GM12878 (cell line): ENCODE results near the gene GNB5. TPM values are rescaled to one million over a fixed set of nuclear protein-coding genes. Genes with fewer than 3 reads are reported as not detected.

Experiments used
- ATAC-seq: fragments of 200-7000 bp; cut with Tn5 transposase; 3 replicates; pipeline ENCODE4 v1.9.1; 2020; ENCODE audit warnings: mild to moderate bottlenecking, moderate library complexity
- BruUV-seq: library from RNA; stranded (reverse); fragments of 400-500 nt; replicated peaks from 2 replicates; lab custom pipeline; 2021; lab: Mats Ljungman, UMichigan
- CTCF ChIA-PET: fragments of 300-600 bp; sonication (Branson Sonifier 250); formaldehyde crosslinking; extraction: SDS; loops from one replicate; lab custom pipeline; 2021; ENCODE audit warnings: inconsistent platforms; lab: Yijun Ruan, JAX
- POLR2A ChIA-PET: fragments of 350-600 bp; formaldehyde crosslinking; extraction: SDS; loops from one replicate; lab custom pipeline; 2021; ENCODE audit warnings: inconsistent platforms; lab: Charles Lee
- RAD21 ChIA-PET: fragments of 300-600 bp; sonication (Branson Sonifier 250); formaldehyde crosslinking; loops from one replicate; lab custom pipeline; 2023; ENCODE audit warnings: antibody characterized with exemption; ENCODE audit not compliant: unreplicated experiment; lab: Charles Lee
- SMC1A ChIA-PET: fragments of 300-600 bp; sonication (Branson Sonifier 250); formaldehyde crosslinking; loops from one replicate; lab custom pipeline; 2023; ENCODE audit not compliant: unreplicated experiment, uncharacterized antibody; lab: Charles Lee
- DNase-seq: peaks from one replicate; pipeline ENCODE4 v3.0.0-alpha.2; 2011; ENCODE audit warnings: low read depth, low spot score
- FAIRE-seq: peaks from 3 replicates; lab custom pipeline; 2011; peaks lifted over from hg19 to GRCh38; lab: Jason Lieb, UNC
- H2AFZ ChIP-seq: 2 replicates; pipeline ENCODE4 v1.6.0; 2011; ENCODE audit warnings: low read depth, low read length, control low read depth; ENCODE audit not compliant: control insufficient read depth
- H3K27ac ChIP-seq: 2 replicates; pipeline ENCODE4 v1.5.1; 2011; ENCODE audit warnings: control low read depth; ENCODE audit not compliant: control insufficient read depth, insufficient read depth
- H3K27me3 ChIP-seq, 2 experiments: replicated peaks in 1 of 2; 2 replicates each; pipeline versions ENCODE4 v1.6.0 to v1.6.1; 2011; ENCODE audit warnings: low read length in 1 of 2; ENCODE audit not compliant: control insufficient read depth in 2 of 2, insufficient read depth in 2 of 2
- H3K36me3 ChIP-seq, 2 experiments: 2 replicates each; pipeline ENCODE4 v1.5.1; 2011; ENCODE audit warnings: low read length in 1 of 2; ENCODE audit not compliant: control insufficient read depth in 2 of 2, insufficient read depth in 2 of 2
- H3K4me1 ChIP-seq: 2 replicates; pipeline ENCODE4 v1.6.1; 2011; ENCODE audit warnings: mild to moderate bottlenecking, low read length, moderate library complexity, mixed read lengths; ENCODE audit not compliant: control insufficient read depth, insufficient read depth
- H3K4me2 ChIP-seq: 2 replicates; pipeline ENCODE4 v1.6.0; 2011; ENCODE audit warnings: control low read depth; ENCODE audit not compliant: control insufficient read depth, insufficient read depth
- H3K4me3 ChIP-seq: fragments of 200-600 bp; sonication (generic); 2 replicates; pipeline ENCODE4 v1.5.1; 2016
- H3K79me2 ChIP-seq: 2 replicates; pipeline ENCODE4 v1.6.0; 2011; ENCODE audit warnings: low read length; ENCODE audit not compliant: control insufficient read depth, insufficient read depth
- H3K9ac ChIP-seq: 2 replicates; pipeline ENCODE4 v1.8.0; 2011; ENCODE audit warnings: low read length, control low read depth, mixed read lengths; ENCODE audit not compliant: control insufficient read depth, insufficient read depth
- H3K9me3 ChIP-seq: replicated peaks from 3 replicates; pipeline ENCODE4 v1.5.1; 2011; ENCODE audit warnings: mild to moderate bottlenecking, low read length; ENCODE audit not compliant: control insufficient read depth, insufficient read depth
- H4K20me1 ChIP-seq: 2 replicates; pipeline ENCODE4 v1.6.0; 2011; ENCODE audit not compliant: control insufficient read depth, insufficient read depth
- CREB1 ChIP-seq: IDR thresholded peaks from 2 replicates; pipeline ENCODE4 v1.6.1; 2012; ENCODE audit warnings: low read depth, mild to moderate bottlenecking, inconsistent platforms
- EED ChIP-seq: sonication (generic); IDR thresholded peaks from 2 replicates; pipeline ENCODE4 v1.6.1; 2016; ENCODE audit warnings: antibody characterized with exemption, low read depth
- ESRRA ChIP-seq: IDR thresholded peaks from 2 replicates; pipeline ENCODE4 v1.6.1; 2012; ENCODE audit warnings: mild to moderate bottlenecking, low read length, improper control_type of control experiment
- NR2C1 ChIP-seq: fragments of 450-650 bp; IDR thresholded peaks from 2 replicates; pipeline ENCODE4 v1.6.1; 2017; ENCODE audit warnings: antibody characterized with exemption, mild to moderate bottlenecking, moderate library complexity
- POLR2AphosphoS2 ChIP-seq: IDR thresholded peaks from 2 replicates; pipeline ENCODE4 v1.6.1; 2011; ENCODE audit warnings: low read depth, mild to moderate bottlenecking, low read length, improper control_type of control experiment, moderate library complexity
- POLR2AphosphoS5 ChIP-seq: IDR thresholded peaks from 2 replicates; pipeline ENCODE4 v1.6.1; 2011; ENCODE audit warnings: mild to moderate bottlenecking, low read length, inconsistent platforms
- RCOR1 ChIP-seq: conservative IDR thresholded peaks from 2 replicates; pipeline ENCODE4 v1.6.1; 2012; ENCODE audit warnings: low read depth, low read length, improper control_type of control experiment
- SMAD1 ChIP-seq: fragments of 450-650 bp; IDR thresholded peaks from 2 replicates; pipeline ENCODE4 v1.6.1; 2018; ENCODE audit warnings: mild to moderate bottlenecking, low read depth; ENCODE audit not compliant: partially characterized antibody
- STAT1 ChIP-seq: fragments of 450-650 bp; conservative IDR thresholded peaks from 2 replicates; pipeline ENCODE4 v1.6.1; 2014; ENCODE audit warnings: antibody characterized with exemption, mild to moderate bottlenecking
- ZBED1 ChIP-seq: IDR thresholded peaks from 2 replicates; pipeline ENCODE4 v1.6.1; 2016; ENCODE audit warnings: borderline replicate concordance
- ZNF207 ChIP-seq: fragments of 450-650 bp; IDR thresholded peaks from 2 replicates; pipeline ENCODE4 v1.6.1; 2014; ENCODE audit warnings: antibody characterized with exemption, mild to moderate bottlenecking, borderline replicate concordance
- ZSCAN29 ChIP-seq: fragments of 450-650 bp; IDR thresholded peaks from 2 replicates; pipeline ENCODE4 v1.6.1; 2017; ENCODE audit warnings: mild to moderate bottlenecking, moderate library complexity
- WGBS: methylation state at CpG from one replicate; pipeline ENCODE4 v1.1.6; 2016; ENCODE audit warnings: low lambda C conversion rate; ENCODE audit not compliant: insufficient replicate concordance, insufficient coverage; ENCODE audit errors: missing lambda C conversion rate; 5-methylcytosine and 5-hydroxymethylcytosine counted together
- in situ Hi-C: fragments of 300-500 bp; cut with MboI; formaldehyde crosslinking; loops from 9 replicates; pipeline ENCODE4 v1.14.3; 2018; ENCODE audit warnings: mixed read lengths
- intact Hi-C: fragments of 100-400 bp; cut with micrococcal nuclease; formaldehyde crosslinking; loops from one replicate; pipeline ENCODE4 v1.14.2; 2022; ENCODE audit not compliant: unreplicated experiment
- polyA plus RNA-seq, 11 experiments: library from polyadenylated mRNA; depleted of rRNA in 4 of 11; unstranded in 6 of 11; stranded (reverse) in 5 of 11; fragments of >200 nt; fragmentation: Nextera tagmentation in 4 of 11; fragmentation: Illumina TruSeq in 1 of 11; extraction: Ambion mirVana in 4 of 11; extraction: Trizol in 1 of 11; gene quantifications; 1 replicate in 1 of 11; 2 replicates in 10 of 11; pipeline versions ENCODE4 v1.2.1 to v1.2.3, GENCODE V29; 2011 to 2016; ENCODE audit warnings: inconsistent platforms in 2 of 11, missing spikeins in 2 of 11, low read depth in 1 of 11
- total RNA-seq, 4 experiments: library from RNA; depleted of rRNA in 3 of 4; stranded (reverse); fragments of >200 nt in 3 of 4; fragmentation: Illumina TruSeq in 1 of 4; extraction: Trizol in 1 of 4; gene quantifications; 2 replicates each; pipeline versions ENCODE4 v1.2.1 to v1.2.3, GENCODE V29; 2013 to 2021
- TF ChIP-seq, protein P1 (sequence below): fragments of 450-650 bp; formaldehyde crosslinking; IDR thresholded peaks from 2 replicates; pipeline ENCODE4 v1.5.0; 2022; ENCODE audit warnings: mild to moderate bottlenecking, missing genetic modification characterization

Gene GNB5
- total and polyA plus RNA-seq, 10 of the 15 experiments (the other 5 are each of a cell fraction or from before 2014, with no cell fraction given): 2.4 to 25.9 (median 15.2) TPM

DNA sequence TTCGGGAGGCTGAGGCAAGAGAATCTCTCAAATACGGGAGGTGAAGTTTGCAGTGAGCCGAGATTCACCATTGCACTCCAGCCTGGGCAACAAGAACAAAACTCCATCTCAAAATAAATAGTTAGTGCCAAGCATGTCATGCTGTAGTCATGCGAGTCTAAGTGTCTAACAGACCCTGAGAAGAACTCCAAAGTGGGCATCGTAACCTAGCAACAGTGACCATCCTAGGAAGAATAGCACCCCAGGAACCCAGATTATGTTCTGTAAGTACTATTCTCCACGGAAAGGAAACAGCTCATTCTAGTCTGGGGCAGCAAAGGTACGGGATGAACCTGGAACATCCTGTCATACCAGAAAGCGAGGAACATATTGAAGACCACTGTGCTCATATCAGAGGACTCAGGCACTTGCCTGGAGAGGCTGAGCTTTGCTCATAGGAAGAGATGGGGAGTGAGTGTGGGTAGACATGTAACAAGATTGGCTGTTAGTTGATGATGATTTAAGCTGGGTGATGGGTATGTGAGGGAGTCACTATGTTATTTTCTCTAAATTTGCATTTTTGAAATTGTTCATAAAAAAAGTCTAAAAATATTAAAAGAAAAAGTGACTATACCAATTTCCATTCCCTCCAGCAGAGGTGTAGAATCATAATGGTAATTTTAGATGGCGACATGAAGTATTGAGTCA lies 110.3 kb downstream of the GNB5 start:
- Histone ChIP-seq H2AFZ (no peak overlapping the region), H3K79me2 (peaks cover 13% of the 10 kb centered on the region), H3K4me3 (no peak overlapping the region), H3K4me1 (peaks cover 32% of the 10 kb centered on the region), H4K20me1 (no peaks in the 10 kb centered on the region), H3K27me3 (no peaks in the 10 kb centered on the region), H3K9ac (no peak overlapping the region), H3K9me3 (no peaks in the 10 kb centered on the region), H3K27ac (no peak overlapping the region), H3K36me3 (no peaks in the 10 kb centered on the region; a peak in 3 of 4 replicates), H3K4me2 (no peak overlapping the region)
- no peak for ATAC-seq
- TF ChIP-seq EED (no peak), STAT1 (no peak), SMAD1 (no peak), POLR2AphosphoS5 (no peak), ZBED1 (no peak), POLR2AphosphoS2 (no peak), ZNF207 (no peak), CREB1 (no peak), ZSCAN29 (no peak), ESRRA (no peak), RCOR1 (no peak), NR2C1 (no peak)
- TF ChIP-seq, protein P1, sequence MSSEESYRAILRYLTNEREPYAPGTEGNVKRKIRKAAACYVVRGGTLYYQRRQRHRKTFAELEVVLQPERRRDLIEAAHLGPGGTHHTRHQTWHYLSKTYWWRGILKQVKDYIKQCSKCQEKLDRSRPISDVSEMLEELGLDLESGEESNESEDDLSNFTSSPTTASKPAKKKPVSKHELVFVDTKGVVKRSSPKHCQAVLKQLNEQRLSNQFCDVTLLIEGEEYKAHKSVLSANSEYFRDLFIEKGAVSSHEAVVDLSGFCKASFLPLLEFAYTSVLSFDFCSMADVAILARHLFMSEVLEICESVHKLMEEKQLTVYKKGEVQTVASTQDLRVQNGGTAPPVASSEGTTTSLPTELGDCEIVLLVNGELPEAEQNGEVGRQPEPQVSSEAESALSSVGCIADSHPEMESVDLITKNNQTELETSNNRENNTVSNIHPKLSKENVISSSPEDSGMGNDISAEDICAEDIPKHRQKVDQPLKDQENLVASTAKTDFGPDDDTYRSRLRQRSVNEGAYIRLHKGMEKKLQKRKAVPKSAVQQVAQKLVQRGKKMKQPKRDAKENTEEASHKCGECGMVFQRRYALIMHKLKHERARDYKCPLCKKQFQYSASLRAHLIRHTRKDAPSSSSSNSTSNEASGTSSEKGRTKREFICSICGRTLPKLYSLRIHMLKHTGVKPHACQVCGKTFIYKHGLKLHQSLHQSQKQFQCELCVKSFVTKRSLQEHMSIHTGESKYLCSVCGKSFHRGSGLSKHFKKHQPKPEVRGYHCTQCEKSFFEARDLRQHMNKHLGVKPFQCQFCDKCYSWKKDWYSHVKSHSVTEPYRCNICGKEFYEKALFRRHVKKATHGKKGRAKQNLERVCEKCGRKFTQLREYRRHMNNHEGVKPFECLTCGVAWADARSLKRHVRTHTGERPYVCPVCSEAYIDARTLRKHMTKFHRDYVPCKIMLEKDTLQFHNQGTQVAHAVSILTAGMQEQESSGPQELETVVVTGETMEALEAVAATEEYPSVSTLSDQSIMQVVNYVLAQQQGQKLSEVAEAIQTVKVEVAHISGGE (CRISPR knock-in tag): no peak
- ChIA-PET SMC1A (interaction anchor here (0.8 to 11.2 kb wide), 15 partner anchors 9 to 146 kb away, joined by 3 to 272 read pairs (median 5); partner anchors contain the start of genes BCL2L10 and LEO1), CTCF (interaction anchor here (0.9 to 11.1 kb wide), 15 partner anchors 11 to 192 kb away, joined by 3 to 251 read pairs (median 8); partner anchors contain the start of genes BCL2L10 and LEO1), RAD21 (interaction anchor here (0.8 to 10.3 kb wide), 13 partner anchors 9 to 140 kb away, joined by 3 to 203 read pairs (median 5); partner anchors contain the start of gene BCL2L10), POLR2A (interaction anchor here (1.7 to 10.3 kb wide), 4 partner anchors 19 to 74 kb away, joined by 4 to 151 read pairs (median 54); partner anchors contain the start of gene BCL2L10)
- in situ Hi-C loops: no loop called here
- no peak for FAIRE-seq
- DNase-seq: no peak
- no TSS peak for BruUV-seq
- 91% methylated on average over 9 of the region's 9 CpGs for WGBS
- intact Hi-C loops: no loop called here
